ENCODE data around the gene BPI. TPM values are rescaled to one million over a fixed set of nuclear protein-coding genes. Genes with fewer than 3 reads are reported as not detected.

Gene BPI
- total and polyA plus RNA-seq, 2 donors from 2014 or later, result 0.16 to 1.5 TPM

DNA sequence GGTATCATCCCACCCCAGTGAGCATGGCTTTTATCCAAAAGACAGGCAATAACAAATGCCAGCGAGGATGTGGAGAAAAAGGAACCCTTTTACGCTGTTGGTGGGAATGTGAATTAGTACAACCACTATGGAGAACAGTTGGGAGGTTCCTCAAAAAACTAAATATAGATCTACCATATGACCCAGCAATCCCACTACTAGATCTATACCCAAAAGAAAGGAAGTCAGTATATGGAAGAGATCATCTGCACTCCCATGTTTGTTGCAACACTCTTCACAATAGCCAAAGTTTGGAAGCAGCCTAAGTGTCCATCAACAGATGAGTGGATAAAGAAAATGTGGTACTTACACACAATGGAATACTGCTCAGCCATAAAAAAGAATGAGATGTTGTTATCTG lies 37.5 kb upstream of the BPI start:
- Histone ChIP-seq H3K9ac (ENCODE audit: low read length in 3 of 3) (no peak overlapping the region), H3K27ac (ENCODE audit: low read depth in 2 of 2, low read length in 2 of 2) (no peak overlapping the region), H3K9me3 (ENCODE audit: control insufficient read depth in 2 of 3, insufficient read depth in 1 of 3, low read length in 3 of 3) (no peaks in the 10 kb centered on the region), H3K27me3 (ENCODE audit: control insufficient read depth, insufficient read depth, low read length) (no peaks in the 10 kb centered on the region), H3K36me3 (ENCODE audit: control insufficient read depth in 2 of 3, insufficient read depth in 3 of 3, low read length in 3 of 3) (no peaks in the 10 kb centered on the region), H3K4me1 (ENCODE audit: control insufficient read depth in 2 of 3, insufficient read depth in 2 of 3, low read depth in 1 of 3, low read length in 3 of 3) (peaks cover 0 to 4% (median 0%) of the 10 kb centered on the region in 3 donors), H3K4me3 (ENCODE audit: low read length in 3 of 3) (no peak overlapping the region)
- TF ChIP-seq, protein P1, sequence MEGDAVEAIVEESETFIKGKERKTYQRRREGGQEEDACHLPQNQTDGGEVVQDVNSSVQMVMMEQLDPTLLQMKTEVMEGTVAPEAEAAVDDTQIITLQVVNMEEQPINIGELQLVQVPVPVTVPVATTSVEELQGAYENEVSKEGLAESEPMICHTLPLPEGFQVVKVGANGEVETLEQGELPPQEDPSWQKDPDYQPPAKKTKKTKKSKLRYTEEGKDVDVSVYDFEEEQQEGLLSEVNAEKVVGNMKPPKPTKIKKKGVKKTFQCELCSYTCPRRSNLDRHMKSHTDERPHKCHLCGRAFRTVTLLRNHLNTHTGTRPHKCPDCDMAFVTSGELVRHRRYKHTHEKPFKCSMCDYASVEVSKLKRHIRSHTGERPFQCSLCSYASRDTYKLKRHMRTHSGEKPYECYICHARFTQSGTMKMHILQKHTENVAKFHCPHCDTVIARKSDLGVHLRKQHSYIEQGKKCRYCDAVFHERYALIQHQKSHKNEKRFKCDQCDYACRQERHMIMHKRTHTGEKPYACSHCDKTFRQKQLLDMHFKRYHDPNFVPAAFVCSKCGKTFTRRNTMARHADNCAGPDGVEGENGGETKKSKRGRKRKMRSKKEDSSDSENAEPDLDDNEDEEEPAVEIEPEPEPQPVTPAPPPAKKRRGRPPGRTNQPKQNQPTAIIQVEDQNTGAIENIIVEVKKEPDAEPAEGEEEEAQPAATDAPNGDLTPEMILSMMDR (IDR thresholded peaks at IDR 0.05; ENCODE audit: borderline replicate concordance, extremely low read depth, insufficient read depth), result no peak
- intact Hi-C loops (cut with DNase I), result no loop called here
- DNase-seq, result no peak
- no peak for FAIRE-seq

DNA sequence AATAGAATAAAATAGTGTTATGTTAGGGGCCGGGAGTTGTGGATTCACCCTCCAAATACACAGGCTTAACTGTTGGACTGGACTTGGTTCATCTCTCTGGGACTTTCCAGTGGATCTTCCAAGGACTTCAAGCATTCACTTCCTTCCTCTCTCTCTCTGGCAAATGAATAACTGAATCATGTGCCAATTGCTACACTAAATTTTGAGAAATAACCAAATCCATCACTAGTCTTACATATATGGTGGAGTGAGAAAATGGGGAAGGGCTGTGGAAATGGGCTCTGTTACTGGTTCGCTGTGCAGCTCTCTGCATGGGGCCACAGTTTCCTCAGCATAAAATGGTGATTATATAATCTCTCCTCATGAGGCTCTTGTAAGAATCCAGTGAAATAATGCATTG lies 36.7 kb upstream of the BPI start:
- FAIRE-seq (no peak), DNase-seq (no peak)
- Histone ChIP-seq H3K9ac (ENCODE audit: low read length in 3 of 3) (no peak overlapping the region), H3K27me3 (ENCODE audit: control insufficient read depth, insufficient read depth, low read length) (no peaks in the 10 kb centered on the region), H3K4me1 (ENCODE audit: control insufficient read depth in 2 of 3, insufficient read depth in 2 of 3, low read depth in 1 of 3, low read length in 3 of 3) (peaks cover 0 to 4% (median 0%) of the 10 kb centered on the region in 3 donors), H3K27ac (ENCODE audit: low read depth in 2 of 2, low read length in 2 of 2) (no peak overlapping the region), H3K36me3 (ENCODE audit: control insufficient read depth in 2 of 3, insufficient read depth in 3 of 3, low read length in 3 of 3) (no peaks in the 10 kb centered on the region), H3K9me3 (ENCODE audit: control insufficient read depth in 2 of 3, insufficient read depth in 1 of 3, low read length in 3 of 3) (no peaks in the 10 kb centered on the region), H3K4me3 (ENCODE audit: low read length in 3 of 3) (no peak overlapping the region)
- intact Hi-C loops (cut with DNase I), result no loop called here
- TF ChIP-seq, protein P1 (IDR thresholded peaks at IDR 0.05; ENCODE audit: borderline replicate concordance, extremely low read depth, insufficient read depth), result no peak

- Histone ChIP-seq H3K4me1 (ENCODE audit: control insufficient read depth in 2 of 3, insufficient read depth in 2 of 3, low read depth in 1 of 3, low read length in 3 of 3) (peaks cover 0 to 4% (median 0%) of the 10 kb centered on the region in 3 donors), H3K9me3 (ENCODE audit: control insufficient read depth in 2 of 3, insufficient read depth in 1 of 3, low read length in 3 of 3) (no peaks in the 10 kb centered on the region), H3K27me3 (ENCODE audit: control insufficient read depth, insufficient read depth, low read length) (no peaks in the 10 kb centered on the region), H3K27ac (ENCODE audit: low read depth in 2 of 2, low read length in 2 of 2) (no peak overlapping the region), H3K9ac (ENCODE audit: low read length in 3 of 3) (no peak overlapping the region), H3K36me3 (ENCODE audit: control insufficient read depth in 2 of 3, insufficient read depth in 3 of 3, low read length in 3 of 3) (no peaks in the 10 kb centered on the region), H3K4me3 (ENCODE audit: low read length in 3 of 3) (no peak overlapping the region)
- intact Hi-C loops (cut with DNase I), result no loop called here
- no peak for FAIRE-seq
- TF ChIP-seq, protein P1 (IDR thresholded peaks at IDR 0.05; ENCODE audit: borderline replicate concordance, extremely low read depth, insufficient read depth), result no peak
- DNase-seq, result no peak
These were observed 35.9 kb upstream of the BPI start for GRCh38 chr20:38267901-38268514.

DNA sequence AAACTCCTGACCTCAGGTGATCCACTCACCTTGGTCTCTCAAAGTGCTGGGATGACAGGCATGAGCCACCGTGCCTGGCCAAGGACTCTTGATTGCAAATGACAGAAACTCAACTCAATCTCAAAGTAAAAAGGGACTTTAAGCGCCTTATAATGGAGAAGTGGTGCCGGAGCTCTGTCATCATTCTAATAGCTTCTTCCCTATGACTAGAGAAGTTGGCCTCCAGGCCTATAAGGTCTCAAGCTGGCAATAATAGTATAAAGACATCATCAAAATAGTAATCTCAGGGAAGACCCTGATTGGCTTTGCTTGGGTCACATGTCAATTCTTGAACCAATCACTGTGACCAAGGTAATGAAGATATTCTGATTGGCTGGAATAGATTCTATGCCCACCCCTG lies 34.9 kb upstream of the BPI start:
- DNase-seq (no peak), FAIRE-seq (no peak)
- H3K9ac ChIP-seq (ENCODE audit: low read length in 3 of 3), result no peak overlapping the region
- TF ChIP-seq, protein P1 (IDR thresholded peaks at IDR 0.05; ENCODE audit: borderline replicate concordance, extremely low read depth, insufficient read depth), result no peak
- no peaks in the 10 kb centered on the region for H3K36me3 ChIP-seq (ENCODE audit: control insufficient read depth in 2 of 3, insufficient read depth in 3 of 3, low read length in 3 of 3)
- no peaks in the 10 kb centered on the region for H3K27me3 ChIP-seq (ENCODE audit: control insufficient read depth, insufficient read depth, low read length)
- H3K4me3 ChIP-seq (ENCODE audit: low read length in 3 of 3), result no peak overlapping the region
- no peaks in the 10 kb centered on the region for H3K9me3 ChIP-seq (ENCODE audit: control insufficient read depth in 2 of 3, insufficient read depth in 1 of 3, low read length in 3 of 3)
- H3K4me1 ChIP-seq (ENCODE audit: control insufficient read depth in 2 of 3, insufficient read depth in 2 of 3, low read depth in 1 of 3, low read length in 3 of 3), result peaks cover 0 to 4% (median 0%) of the 10 kb centered on the region in 3 donors
- intact Hi-C loops (cut with DNase I), result no loop called here
- H3K27ac ChIP-seq (ENCODE audit: low read depth in 2 of 2, low read length in 2 of 2), result no peak overlapping the region
